OCI-LY1 (cell line): Measurements from ENCODE around the gene KCNMA1.

Experiments
- H2AFZ ChIP-seq: fragments of 200-600 bp; sonication (generic), shearing (Covaris generic); 2 replicates; pipeline ENCODE4 v1.6.0; 2014; ENCODE audit warnings: antibody characterized with exemption, mild to moderate bottlenecking, low read length
- H3F3A ChIP-seq: fragments of 200-600 bp; sonication (generic), shearing (Covaris generic); 2 replicates; pipeline ENCODE4 v1.6.0; 2014; ENCODE audit warnings: mild to moderate bottlenecking, antibody characterized with exemption, low read length, moderate library complexity; ENCODE audit not compliant: insufficient read depth
- H3K27ac ChIP-seq: fragments of 200-600 bp; sonication (generic); 2 replicates; pipeline ENCODE4 v1.5.1; 2014; ENCODE audit warnings: low read length, mixed run types, mild to moderate bottlenecking, low read depth; ENCODE audit not compliant: poor library complexity, severe bottlenecking
- H3K27me3 ChIP-seq: fragments of 200-600 bp; sonication (generic); 2 replicates; pipeline ENCODE4 v1.6.0; 2014; ENCODE audit warnings: antibody characterized with exemption, mild to moderate bottlenecking, low read length, moderate library complexity; ENCODE audit not compliant: insufficient read depth
- H3K36me3 ChIP-seq: fragments of 200-600 bp; sonication (generic); 2 replicates; pipeline ENCODE4 v1.6.1; 2014; ENCODE audit warnings: mild to moderate bottlenecking, antibody characterized with exemption, low read length, moderate library complexity, mixed read lengths; ENCODE audit not compliant: insufficient read depth
- H3K4me1 ChIP-seq: fragments of 200-600 bp; sonication (generic); 2 replicates; pipeline ENCODE4 v1.5.1; 2014; ENCODE audit warnings: mild to moderate bottlenecking, low read length, moderate library complexity; ENCODE audit not compliant: insufficient read depth, severe bottlenecking
- H3K4me2 ChIP-seq: fragments of 200-600 bp; sonication (generic), shearing (Covaris generic); 2 replicates; pipeline ENCODE4 v1.6.1; 2014; ENCODE audit warnings: low read length
- H3K4me3 ChIP-seq: fragments of 200-600 bp; sonication (generic); 2 replicates; pipeline ENCODE4 v1.5.1; 2014; ENCODE audit warnings: low read length, low read depth, mild to moderate bottlenecking, mixed read lengths; ENCODE audit not compliant: poor library complexity, severe bottlenecking
- H3K79me2 ChIP-seq: fragments of 200-600 bp; shearing (Covaris generic); 2 replicates; pipeline ENCODE4 v1.6.1; 2016; ENCODE audit warnings: mixed run types, low read length, mixed read lengths; ENCODE audit not compliant: insufficient read depth
- H3K9ac ChIP-seq: fragments of 200-600 bp; sonication (generic), shearing (Covaris generic); 2 replicates; pipeline ENCODE4 v1.6.1; 2014; ENCODE audit warnings: mild to moderate bottlenecking, low read length, mixed read lengths
- H3K9me2 ChIP-seq: fragments of 200-600 bp; sonication (generic), shearing (Covaris generic); 2 replicates; pipeline ENCODE4 v1.6.1; 2014; ENCODE audit warnings: low read depth, mild to moderate bottlenecking, low read length, mixed read lengths
- H3K9me3 ChIP-seq: fragments of 200-600 bp; shearing (Covaris generic); 2 replicates; pipeline ENCODE4 v1.6.1; 2014; ENCODE audit warnings: low read length, mixed read lengths
- H4K20me1 ChIP-seq: fragments of 200-600 bp; sonication (generic), shearing (Covaris generic); 2 replicates; pipeline ENCODE4 v1.6.0; 2016; ENCODE audit warnings: mild to moderate bottlenecking, low read length; ENCODE audit not compliant: insufficient read depth
- CTCF ChIP-seq: fragments of 200-600 bp; sonication (generic), shearing (Covaris generic); IDR thresholded peaks from 2 replicates; pipeline ENCODE4 v1.5.1; 2017; ENCODE audit warnings: mild to moderate bottlenecking, antibody characterized with exemption, low read length, moderate library complexity, mixed read lengths
- EZH2 ChIP-seq: fragments of 200-600 bp; sonication (generic), shearing (Covaris generic); IDR thresholded peaks from 2 replicates; pipeline ENCODE4 v1.8.0; 2017; ENCODE audit warnings: borderline replicate concordance, mixed run types, mild to moderate bottlenecking, antibody characterized with exemption, low read length, moderate library complexity, mixed read lengths

The KCNMA1 gene

GRCh38 chr10:77501846-77502261, 135.8 kb downstream of the KCNMA1 start:
- Histone ChIP-seq H3K9ac (no peak overlapping the region), H3K9me2 (no peaks in the 10 kb centered on the region), H3K4me1 (no peaks in the 10 kb centered on the region), H3K9me3 (no peaks in the 10 kb centered on the region), H4K20me1 (no peaks in the 10 kb centered on the region), H3K4me3 (no peak overlapping the region), H3K27me3 (no peaks in the 10 kb centered on the region), H3F3A (no peaks in the 10 kb centered on the region), H3K79me2 (no peaks in the 10 kb centered on the region), H3K4me2 (no peak overlapping the region), H3K36me3 (no peaks in the 10 kb centered on the region), H3K27ac (no peak overlapping the region), H2AFZ (no peak overlapping the region)
- no peak for TF ChIP-seq CTCF
- no peak for TF ChIP-seq EZH2

- Histone ChIP-seq H3K27me3 (no peaks in the 10 kb centered on the region), H3K36me3 (no peaks in the 10 kb centered on the region), H3K9ac (no peak overlapping the region), H3K4me1 (no peaks in the 10 kb centered on the region), H2AFZ (no peak overlapping the region), H3K9me2 (no peaks in the 10 kb centered on the region), H3K27ac (no peak overlapping the region), H3K9me3 (no peaks in the 10 kb centered on the region), H4K20me1 (no peaks in the 10 kb centered on the region), H3K79me2 (no peaks in the 10 kb centered on the region), H3F3A (no peaks in the 10 kb centered on the region), H3K4me2 (no peak overlapping the region), H3K4me3 (no peak overlapping the region)
- TF ChIP-seq EZH2 (no peak), CTCF (no peak)
These were observed 136.3 kb downstream of the KCNMA1 start for GRCh38 chr10:77501152-77501845.

GRCh38 chr10:77500754-77501151, 136.9 kb downstream of the KCNMA1 start:
- Histone ChIP-seq H2AFZ (no peak overlapping the region), H3K36me3 (no peaks in the 10 kb centered on the region), H3K9ac (no peak overlapping the region), H3K27ac (no peak overlapping the region), H3K4me3 (no peak overlapping the region), H3K4me1 (no peaks in the 10 kb centered on the region), H3F3A (no peaks in the 10 kb centered on the region), H3K9me3 (no peaks in the 10 kb centered on the region), H3K27me3 (no peaks in the 10 kb centered on the region), H3K9me2 (no peaks in the 10 kb centered on the region), H3K4me2 (no peak overlapping the region), H3K79me2 (no peaks in the 10 kb centered on the region), H4K20me1 (no peaks in the 10 kb centered on the region)
- TF ChIP-seq CTCF, result no peak
- no peak for TF ChIP-seq EZH2
